K562 (cell line): ENCODE measurements around the gene KMT5C.

Experiments used
- ARID1B ChIP-seq: fragments of 450-650 bp; IDR thresholded peaks from 2 replicates; pipeline ENCODE4 v1.6.1; 2016; ENCODE audit warnings: antibody characterized with exemption, mild to moderate bottlenecking, inconsistent platforms
- ESRRA ChIP-seq: fragments of 450-650 bp; IDR thresholded peaks from 2 replicates; pipeline ENCODE4 v1.6.1; 2014; ENCODE audit warnings: low read depth, mild to moderate bottlenecking, moderate library complexity, borderline replicate concordance
- EZH2 ChIP-seq: IDR thresholded peaks from 2 replicates; pipeline ENCODE4 v1.6.1; 2012; ENCODE audit warnings: low read depth, mild to moderate bottlenecking, inconsistent platforms, low read length, borderline replicate concordance
- HCFC1 ChIP-seq: IDR thresholded peaks from 2 replicates; pipeline ENCODE4 v1.6.1; 2012; ENCODE audit warnings: low read depth, low read length, improper control_type of control experiment
- PCBP1 ChIP-seq: fragments of 200-400 bp; formaldehyde crosslinking; IDR thresholded peaks from 2 replicates; pipeline ENCODE4 v1.6.1; 2018; ENCODE audit warnings: mild to moderate bottlenecking, low read depth, low read length; ENCODE audit not compliant: poor library complexity, severe bottlenecking
- ZC3H11A ChIP-seq: IDR thresholded peaks from 2 replicates; pipeline ENCODE4 v1.6.1; 2012; ENCODE audit warnings: low read depth, low read length, improper control_type of control experiment
- ZNF140 ChIP-seq: fragments of 250-450 bp; sonication (Bioruptor Pico); IDR thresholded peaks from 2 replicates; pipeline ENCODE4 v1.8.0; 2021; ENCODE audit warnings: moderate library complexity, mild to moderate bottlenecking, inconsistent platforms
- ZNF282 ChIP-seq: sonication (generic); formaldehyde crosslinking; IDR thresholded peaks from 2 replicates; pipeline ENCODE4 v1.8.1; 2023; ENCODE audit warnings: missing genetic modification reagents
- TF ChIP-seq, protein P1 (sequence below), 3 experiments: IDR thresholded peaks in 2 of 3; conservative IDR thresholded peaks in 1 of 3; 2 replicates each; pipeline ENCODE4 v1.5.1; 2011 to 2012; ENCODE audit warnings: low read length in 3 of 3, mild to moderate bottlenecking in 3 of 3, control low read depth in 2 of 3, improper control_type of control experiment in 1 of 3, inconsistent platforms in 1 of 3, low read depth in 1 of 3, mixed read lengths in 1 of 3, moderate library complexity in 1 of 3; ENCODE audit not compliant: insufficient read depth in 2 of 3
- TF ChIP-seq, protein P2 (sequence below): sonication (generic); formaldehyde crosslinking; IDR thresholded peaks from 2 replicates; pipeline ENCODE4 v1.8.0; 2023; ENCODE audit warnings: missing genetic modification reagents, mild to moderate bottlenecking, borderline replicate concordance

DNA sequence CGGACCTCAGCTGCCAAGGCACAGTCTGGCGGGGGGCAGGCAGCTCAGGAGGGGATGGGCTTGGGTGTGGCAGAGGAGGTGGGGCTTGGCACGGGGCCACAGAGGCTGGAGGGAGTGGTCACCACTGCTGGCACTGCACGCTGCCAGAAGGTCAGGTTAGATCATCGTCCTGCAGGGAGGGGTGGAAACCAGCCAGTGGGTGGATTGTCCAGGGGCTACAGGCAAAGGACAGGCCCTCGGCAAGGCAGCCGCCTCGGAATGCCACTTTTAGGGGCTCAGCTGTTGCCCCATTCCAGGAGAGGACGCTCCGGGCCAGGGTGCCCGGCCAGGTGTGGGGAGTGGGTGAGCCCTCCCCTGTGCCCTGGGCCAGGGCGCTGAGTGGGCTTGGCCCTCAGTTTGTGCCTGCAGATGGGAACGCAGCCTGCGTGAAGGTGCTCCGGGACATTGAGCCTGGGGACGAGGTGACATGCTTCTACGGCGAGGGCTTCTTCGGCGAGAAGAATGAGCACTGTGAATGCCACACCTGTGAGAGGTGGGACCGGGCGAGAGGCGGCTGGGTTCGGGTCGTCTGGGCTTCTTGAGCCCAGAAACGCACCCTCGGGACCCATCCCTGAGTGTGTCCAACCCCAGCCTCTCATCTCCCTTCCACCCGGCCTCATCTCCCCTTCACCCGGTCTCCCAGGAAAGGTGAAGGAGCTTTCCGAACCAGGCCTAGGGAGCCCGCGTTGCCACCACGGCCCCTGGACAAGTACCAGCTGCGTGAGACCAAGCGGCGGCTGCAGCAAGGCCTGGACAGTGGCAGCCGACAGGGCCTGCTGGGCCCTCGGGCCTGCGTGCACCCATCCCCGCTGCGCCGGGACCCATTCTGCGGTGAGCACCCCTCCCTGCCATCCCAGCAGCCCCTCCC, 6.4 kb downstream of the KMT5C start:
- TF ChIP-seq, protein P1, sequence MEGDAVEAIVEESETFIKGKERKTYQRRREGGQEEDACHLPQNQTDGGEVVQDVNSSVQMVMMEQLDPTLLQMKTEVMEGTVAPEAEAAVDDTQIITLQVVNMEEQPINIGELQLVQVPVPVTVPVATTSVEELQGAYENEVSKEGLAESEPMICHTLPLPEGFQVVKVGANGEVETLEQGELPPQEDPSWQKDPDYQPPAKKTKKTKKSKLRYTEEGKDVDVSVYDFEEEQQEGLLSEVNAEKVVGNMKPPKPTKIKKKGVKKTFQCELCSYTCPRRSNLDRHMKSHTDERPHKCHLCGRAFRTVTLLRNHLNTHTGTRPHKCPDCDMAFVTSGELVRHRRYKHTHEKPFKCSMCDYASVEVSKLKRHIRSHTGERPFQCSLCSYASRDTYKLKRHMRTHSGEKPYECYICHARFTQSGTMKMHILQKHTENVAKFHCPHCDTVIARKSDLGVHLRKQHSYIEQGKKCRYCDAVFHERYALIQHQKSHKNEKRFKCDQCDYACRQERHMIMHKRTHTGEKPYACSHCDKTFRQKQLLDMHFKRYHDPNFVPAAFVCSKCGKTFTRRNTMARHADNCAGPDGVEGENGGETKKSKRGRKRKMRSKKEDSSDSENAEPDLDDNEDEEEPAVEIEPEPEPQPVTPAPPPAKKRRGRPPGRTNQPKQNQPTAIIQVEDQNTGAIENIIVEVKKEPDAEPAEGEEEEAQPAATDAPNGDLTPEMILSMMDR (IDR thresholded peaks at IDR 0.05 in 2 of 3, conservative IDR thresholded peaks at IDR 0.05 in 1 of 3; ENCODE audit: insufficient read depth in 2 of 3, low read depth in 1 of 3, low read length in 3 of 3), result no peak
- TF ChIP-seq, protein P2, sequence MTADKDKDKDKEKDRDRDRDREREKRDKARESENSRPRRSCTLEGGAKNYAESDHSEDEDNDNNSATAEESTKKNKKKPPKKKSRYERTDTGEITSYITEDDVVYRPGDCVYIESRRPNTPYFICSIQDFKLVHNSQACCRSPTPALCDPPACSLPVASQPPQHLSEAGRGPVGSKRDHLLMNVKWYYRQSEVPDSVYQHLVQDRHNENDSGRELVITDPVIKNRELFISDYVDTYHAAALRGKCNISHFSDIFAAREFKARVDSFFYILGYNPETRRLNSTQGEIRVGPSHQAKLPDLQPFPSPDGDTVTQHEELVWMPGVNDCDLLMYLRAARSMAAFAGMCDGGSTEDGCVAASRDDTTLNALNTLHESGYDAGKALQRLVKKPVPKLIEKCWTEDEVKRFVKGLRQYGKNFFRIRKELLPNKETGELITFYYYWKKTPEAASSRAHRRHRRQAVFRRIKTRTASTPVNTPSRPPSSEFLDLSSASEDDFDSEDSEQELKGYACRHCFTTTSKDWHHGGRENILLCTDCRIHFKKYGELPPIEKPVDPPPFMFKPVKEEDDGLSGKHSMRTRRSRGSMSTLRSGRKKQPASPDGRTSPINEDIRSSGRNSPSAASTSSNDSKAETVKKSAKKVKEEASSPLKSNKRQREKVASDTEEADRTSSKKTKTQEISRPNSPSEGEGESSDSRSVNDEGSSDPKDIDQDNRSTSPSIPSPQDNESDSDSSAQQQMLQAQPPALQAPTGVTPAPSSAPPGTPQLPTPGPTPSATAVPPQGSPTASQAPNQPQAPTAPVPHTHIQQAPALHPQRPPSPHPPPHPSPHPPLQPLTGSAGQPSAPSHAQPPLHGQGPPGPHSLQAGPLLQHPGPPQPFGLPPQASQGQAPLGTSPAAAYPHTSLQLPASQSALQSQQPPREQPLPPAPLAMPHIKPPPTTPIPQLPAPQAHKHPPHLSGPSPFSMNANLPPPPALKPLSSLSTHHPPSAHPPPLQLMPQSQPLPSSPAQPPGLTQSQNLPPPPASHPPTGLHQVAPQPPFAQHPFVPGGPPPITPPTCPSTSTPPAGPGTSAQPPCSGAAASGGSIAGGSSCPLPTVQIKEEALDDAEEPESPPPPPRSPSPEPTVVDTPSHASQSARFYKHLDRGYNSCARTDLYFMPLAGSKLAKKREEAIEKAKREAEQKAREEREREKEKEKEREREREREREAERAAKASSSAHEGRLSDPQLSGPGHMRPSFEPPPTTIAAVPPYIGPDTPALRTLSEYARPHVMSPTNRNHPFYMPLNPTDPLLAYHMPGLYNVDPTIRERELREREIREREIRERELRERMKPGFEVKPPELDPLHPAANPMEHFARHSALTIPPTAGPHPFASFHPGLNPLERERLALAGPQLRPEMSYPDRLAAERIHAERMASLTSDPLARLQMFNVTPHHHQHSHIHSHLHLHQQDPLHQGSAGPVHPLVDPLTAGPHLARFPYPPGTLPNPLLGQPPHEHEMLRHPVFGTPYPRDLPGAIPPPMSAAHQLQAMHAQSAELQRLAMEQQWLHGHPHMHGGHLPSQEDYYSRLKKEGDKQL (CRISPR knock-in tag), result no peak
- TF ChIP-seq ZNF282 (CRISPR knock-in tag), result no peak
- no peak for TF ChIP-seq PCBP1
- TF ChIP-seq ZC3H11A, result no peak
- TF ChIP-seq ARID1B, result no peak
- no peak for TF ChIP-seq ESRRA
- TF ChIP-seq EZH2, result no peak
- TF ChIP-seq ZNF140 (CRISPR knock-in tag), result no peak
- no peak for TF ChIP-seq HCFC1
